ENCODE results near the gene TPMT. TPM values are rescaled to one million over a fixed set of nuclear protein-coding genes. Genes with fewer than 3 reads are reported as not detected.

Gene TPMT
- total RNA-seq, 1 experiment from 2014 or later = 9.6 TPM

GRCh38 chr6:18078866-18079265, 76.0 kb downstream of the TPMT start:
- no peak for DNase-seq
- no peaks in the 10 kb centered on the region for H3K27me3 ChIP-seq
- no peaks in the 10 kb centered on the region for H3K4me1 ChIP-seq
- H3K4me3 ChIP-seq = no peak overlapping the region
- H3K27ac ChIP-seq = no peak overlapping the region
- no peaks in the 10 kb centered on the region for H3K9me3 ChIP-seq (replicated peaks)
- no peaks in the 10 kb centered on the region for H3K36me3 ChIP-seq

Other genes with a start within 250 kb of the TPMT start
- gene KIF13A, start 167.4 kb downstream of the TPMT start, total RNA-seq (2014; rRNA removed; shearing (Covaris generic)) = 13.3 and 18.9 TPM in 2 replicates
- not detected in 2 replicates for gene NHLRC1, start 32.4 kb downstream of the TPMT start, total RNA-seq (2014; rRNA removed; shearing (Covaris generic))
- gene KDM1B, start 345 bp upstream of the TPMT start, total RNA-seq (2014; rRNA removed; shearing (Covaris generic)) = 6.9 and 7.2 TPM in 2 replicates
- gene DEK, start 109.5 kb upstream of the TPMT start, total RNA-seq (2014; rRNA removed; shearing (Covaris generic)) = 129 and 142 TPM in 2 replicates
- gene RNF144B, start 232.3 kb upstream of the TPMT start, total RNA-seq (2014; rRNA removed; shearing (Covaris generic)) = 0.05 and 0.20 TPM in 2 replicates